K562 (cell line): ENCODE data around the gene SEC14L5. TPM values are rescaled to one million over a fixed set of nuclear protein-coding genes. Genes with fewer than 3 reads are reported as not detected.

ENCODE experiments used
- AFF4 ChIP-seq: sonication (generic); formaldehyde crosslinking; IDR thresholded peaks from 2 replicates; pipeline ENCODE4 v1.8.0; 2023; ENCODE audit warnings: mild to moderate bottlenecking, missing genetic modification reagents
- ARID1B ChIP-seq: fragments of 450-650 bp; IDR thresholded peaks from 2 replicates; pipeline ENCODE4 v1.6.1; 2016; ENCODE audit warnings: antibody characterized with exemption, mild to moderate bottlenecking, inconsistent platforms
- BMI1 ChIP-seq: fragments of 150-350 bp; IDR thresholded peaks from 2 replicates; pipeline ENCODE4 v1.6.1; 2014; ENCODE audit warnings: low read length
- CBX5 ChIP-seq: IDR thresholded peaks from 2 replicates; pipeline ENCODE4 v1.6.1; 2014; ENCODE audit warnings: low read depth, borderline replicate concordance
- HDAC2 ChIP-seq: fragments of 450-650 bp; IDR thresholded peaks from 2 replicates; pipeline ENCODE4 v1.6.1; 2016; ENCODE audit warnings: mild to moderate bottlenecking
- JUN ChIP-seq, 2 experiments: sonication (generic) in 1 of 2; formaldehyde crosslinking in 1 of 2; IDR thresholded peaks; 2 replicates each; pipeline versions ENCODE4 v1.6.1 to v1.8.0; 2012 to 2022; ENCODE audit warnings: borderline replicate concordance in 2 of 2, mild to moderate bottlenecking in 2 of 2, improper control_type of control experiment in 1 of 2, low read depth in 1 of 2, low read length in 1 of 2, missing genetic modification reagents in 1 of 2
- LEF1 ChIP-seq: fragments of 450-650 bp; IDR thresholded peaks from 2 replicates; pipeline ENCODE4 v1.6.1; 2016; ENCODE audit warnings: mild to moderate bottlenecking
- NCOA4 ChIP-seq: fragments of 450-650 bp; IDR thresholded peaks from 2 replicates; pipeline ENCODE4 v1.6.1; 2018; ENCODE audit warnings: mild to moderate bottlenecking; ENCODE audit not compliant: partially characterized antibody
- NFYB ChIP-seq: IDR thresholded peaks from 2 replicates; pipeline ENCODE4 v1.6.1; 2011; ENCODE audit warnings: mild to moderate bottlenecking, moderate library complexity; ENCODE audit not compliant: insufficient read length; ENCODE audit errors: extremely low read depth
- SMARCA4 ChIP-seq: fragments of 450-650 bp; IDR thresholded peaks from 2 replicates; pipeline ENCODE4 v1.6.1; 2016
- TAF7 ChIP-seq: fragments of 450-650 bp; IDR thresholded peaks from 2 replicates; pipeline ENCODE4 v1.6.1; 2016; ENCODE audit warnings: missing genetic modification characterization, missing compliant biosample characterization
- polyA plus RNA-seq, 8 experiments: library from polyadenylated mRNA; depleted of rRNA in 4 of 8; stranded (reverse) in 5 of 8; unstranded in 3 of 8; fragments of >200 nt; fragmentation: Nextera tagmentation in 2 of 8; fragmentation: Illumina TruSeq in 1 of 8; extraction: Ambion mirVana in 2 of 8; extraction: Trizol in 1 of 8; gene quantifications; 2 replicates each; pipeline versions ENCODE4 v1.2.1 to v1.2.3, GENCODE V29; 2011 to 2014; ENCODE audit warnings: inconsistent platforms in 1 of 8, missing spikeins in 1 of 8
- total RNA-seq, 7 experiments: library from RNA; depleted of rRNA in 6 of 7; stranded (reverse); fragments of >200 nt in 6 of 7; fragmentation: Illumina TruSeq in 2 of 7; extraction: Trizol in 2 of 7; gene quantifications; 2 replicates each; pipeline versions ENCODE4 v1.2.1 to v1.2.3, GENCODE V29; 2011 to 2021; ENCODE audit warnings: low replicate concordance in 1 of 7
- TF ChIP-seq, protein P1 (sequence below): fragments of 450-650 bp; formaldehyde crosslinking; conservative IDR thresholded peaks from 2 replicates; pipeline ENCODE4 v1.4.0; 2022; ENCODE audit warnings: mild to moderate bottlenecking, missing genetic modification characterization
- TF ChIP-seq, protein P2 (sequence below), 2 experiments: fragments of 450-650 bp in 1 of 2; sonication (generic) in 1 of 2; formaldehyde crosslinking in 1 of 2; IDR thresholded peaks in 1 of 2; conservative IDR thresholded peaks in 1 of 2; 2 replicates each; pipeline versions ENCODE4 v1.6.1 to v1.8.1; 2016 to 2023; ENCODE audit warnings: mild to moderate bottlenecking in 2 of 2, moderate library complexity in 2 of 2, inconsistent platforms in 1 of 2, missing genetic modification reagents in 1 of 2
- TF ChIP-seq, protein P3 (sequence below): fragments of 450-650 bp; IDR thresholded peaks from 2 replicates; pipeline ENCODE4 v1.6.1; 2014; ENCODE audit warnings: low read depth, mild to moderate bottlenecking, moderate library complexity, borderline replicate concordance

SEC14L5 gene
- total and polyA plus RNA-seq, 9 of the 15 experiments (the other 6 are each of a cell fraction or from before 2014, with no cell fraction given), result 0.11 TPM; not detected in 8

- TF ChIP-seq AFF4 (CRISPR knock-in tag) (no peak), NCOA4 (no peak), SMARCA4 (peak; percentile 53), JUN (IDR thresholded peaks at IDR 0.05; ENCODE audit: borderline replicate concordance, low read depth, low read length) (peak; percentile 81), JUN (CRISPR knock-in tag; IDR thresholded peaks at IDR 0.05; ENCODE audit: borderline replicate concordance) (no peak), LEF1 (no peak), TAF7 (tag) (no peak), BMI1 (no peak), HDAC2 (no peak), ARID1B (peak; percentile 46; the same call in 1 of the 2 replicates), CBX5 (no peak), NFYB (no peak)
- TF ChIP-seq, protein P1, sequence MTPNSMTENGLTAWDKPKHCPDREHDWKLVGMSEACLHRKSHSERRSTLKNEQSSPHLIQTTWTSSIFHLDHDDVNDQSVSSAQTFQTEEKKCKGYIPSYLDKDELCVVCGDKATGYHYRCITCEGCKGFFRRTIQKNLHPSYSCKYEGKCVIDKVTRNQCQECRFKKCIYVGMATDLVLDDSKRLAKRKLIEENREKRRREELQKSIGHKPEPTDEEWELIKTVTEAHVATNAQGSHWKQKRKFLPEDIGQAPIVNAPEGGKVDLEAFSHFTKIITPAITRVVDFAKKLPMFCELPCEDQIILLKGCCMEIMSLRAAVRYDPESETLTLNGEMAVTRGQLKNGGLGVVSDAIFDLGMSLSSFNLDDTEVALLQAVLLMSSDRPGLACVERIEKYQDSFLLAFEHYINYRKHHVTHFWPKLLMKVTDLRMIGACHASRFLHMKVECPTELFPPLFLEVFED (CRISPR knock-in tag), result no peak
- TF ChIP-seq, protein P2, sequence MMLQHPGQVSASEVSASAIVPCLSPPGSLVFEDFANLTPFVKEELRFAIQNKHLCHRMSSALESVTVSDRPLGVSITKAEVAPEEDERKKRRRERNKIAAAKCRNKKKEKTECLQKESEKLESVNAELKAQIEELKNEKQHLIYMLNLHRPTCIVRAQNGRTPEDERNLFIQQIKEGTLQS (IDR thresholded peaks at IDR 0.05), result peak; percentile 88
- TF ChIP-seq, protein P2 (CRISPR knock-in tag; conservative IDR thresholded peaks at IDR 0.05), result no peak
- TF ChIP-seq, protein P3, sequence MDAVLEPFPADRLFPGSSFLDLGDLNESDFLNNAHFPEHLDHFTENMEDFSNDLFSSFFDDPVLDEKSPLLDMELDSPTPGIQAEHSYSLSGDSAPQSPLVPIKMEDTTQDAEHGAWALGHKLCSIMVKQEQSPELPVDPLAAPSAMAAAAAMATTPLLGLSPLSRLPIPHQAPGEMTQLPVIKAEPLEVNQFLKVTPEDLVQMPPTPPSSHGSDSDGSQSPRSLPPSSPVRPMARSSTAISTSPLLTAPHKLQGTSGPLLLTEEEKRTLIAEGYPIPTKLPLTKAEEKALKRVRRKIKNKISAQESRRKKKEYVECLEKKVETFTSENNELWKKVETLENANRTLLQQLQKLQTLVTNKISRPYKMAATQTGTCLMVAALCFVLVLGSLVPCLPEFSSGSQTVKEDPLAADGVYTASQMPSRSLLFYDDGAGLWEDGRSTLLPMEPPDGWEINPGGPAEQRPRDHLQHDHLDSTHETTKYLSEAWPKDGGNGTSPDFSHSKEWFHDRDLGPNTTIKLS, result no peak
- TF ChIP-seq, all 486 proteins: peak for 12
Observed at GRCh38 chr16:4944333-4945281, 13.5 kb upstream of the SEC14L5 start (continued).
